ENCODE results near the gene BET1L. TPM values are rescaled to one million over a fixed set of nuclear protein-coding genes. Genes with fewer than 3 reads are reported as not detected.

BET1L gene
- 36.1 and 40.4 TPM in 2 replicates for total RNA-seq

GRCh38 chr11:207208-207862, at the start of gene BET1L, which contains the start of gene RIC8A:
Gene BET1L, minus strand, starts transcription at chr11:207399. Its CDS starts 78 bp downstream, at chr11:207321.
Gene RIC8A, plus strand, starts transcription at chr11:207708. Its CDS starts 1,147 bp downstream, at chr11:208855.

GRCh38 chr11:236774-237767, 29.9 kb upstream of the BET1L start, which contains the start of gene PSMD13:
Gene PSMD13, plus strand, starts transcription at chr11:236976. Its CDS starts 74 bp downstream, at chr11:237050.

GRCh38 chr11:235997-236773, 29.0 kb upstream of the BET1L start, which contains the start of gene SIRT3:
Gene SIRT3, minus strand, starts transcription at chr11:236342. Its CDS starts 14 bp downstream, at chr11:236328.

GRCh38 chr11:192674-193128, 14.5 kb downstream of the BET1L start, which contains the start of gene SCGB1C1:
Gene SCGB1C1, plus strand, starts transcription at chr11:193078. Its CDS starts 22 bp downstream, at chr11:193100.

Small RNA genes lying within 50 kb of the gene (small RNA-seq; reads per million reads assigned to genes)
- gene RNU6-447P: not detected

Other genes with a start within 250 kb of the BET1L start
- gene SCGB1C1, start 14.3 kb downstream of the BET1L start, total RNA-seq: not detected in 2 replicates
- gene RIC8A, start 309 bp upstream of the BET1L start, total RNA-seq: 162 and 298 TPM in 2 replicates
- gene SIRT3, start 28.9 kb upstream of the BET1L start, total RNA-seq: 12.6 and 13.3 TPM in 2 replicates
- gene PSMD13, start 29.6 kb upstream of the BET1L start, total RNA-seq: 85.2 and 141 TPM in 2 replicates
- gene NLRP6, start 71.0 kb upstream of the BET1L start, total RNA-seq: not detected in 2 replicates
- gene PGGHG, start 81.7 kb upstream of the BET1L start, total RNA-seq: 3.9 and 14.1 TPM in 2 replicates
- not detected in 2 replicates for gene IFITM5, start 92.1 kb upstream of the BET1L start, total RNA-seq
- gene IFITM2, start 100.4 kb upstream of the BET1L start, total RNA-seq: 1.6 and 22.8 TPM in 2 replicates
- gene IFITM1, start 106.6 kb upstream of the BET1L start, total RNA-seq: 2.4 TPM in 1 of 2 replicates, not detected in the other
- 23.4 and 25.1 TPM in 2 replicates for gene IFITM3, start 113.5 kb upstream of the BET1L start, total RNA-seq
- gene B4GALNT4, start 162.1 kb upstream of the BET1L start, total RNA-seq: 0.22 and 4.3 TPM in 2 replicates
- gene PKP3, start 186.8 kb upstream of the BET1L start, total RNA-seq: 417 and 687 TPM in 2 replicates
- gene SIGIRR, start 207.6 kb upstream of the BET1L start, total RNA-seq: 1.5 and 3.1 TPM in 2 replicates
- 9.0 and 57.4 TPM in 2 replicates for gene ANO9, start 234.6 kb upstream of the BET1L start, total RNA-seq
- 24.3 and 36.5 TPM in 2 replicates for gene PTDSS2, start 242.9 kb upstream of the BET1L start, total RNA-seq

Data from placental epithelial cell (primary cell).